HG02943 (cell line): Measurements from ENCODE around the gene PRKG1.

Source experiments
- ATAC-seq: cut with Tn5 transposase; IDR thresholded peaks from one replicate; pipeline ENCODE4 v1.9.1; 2021; ENCODE audit warnings: mild to moderate bottlenecking, low read depth, moderate library complexity; ENCODE audit not compliant: unreplicated experiment

The PRKG1 gene

DNA sequence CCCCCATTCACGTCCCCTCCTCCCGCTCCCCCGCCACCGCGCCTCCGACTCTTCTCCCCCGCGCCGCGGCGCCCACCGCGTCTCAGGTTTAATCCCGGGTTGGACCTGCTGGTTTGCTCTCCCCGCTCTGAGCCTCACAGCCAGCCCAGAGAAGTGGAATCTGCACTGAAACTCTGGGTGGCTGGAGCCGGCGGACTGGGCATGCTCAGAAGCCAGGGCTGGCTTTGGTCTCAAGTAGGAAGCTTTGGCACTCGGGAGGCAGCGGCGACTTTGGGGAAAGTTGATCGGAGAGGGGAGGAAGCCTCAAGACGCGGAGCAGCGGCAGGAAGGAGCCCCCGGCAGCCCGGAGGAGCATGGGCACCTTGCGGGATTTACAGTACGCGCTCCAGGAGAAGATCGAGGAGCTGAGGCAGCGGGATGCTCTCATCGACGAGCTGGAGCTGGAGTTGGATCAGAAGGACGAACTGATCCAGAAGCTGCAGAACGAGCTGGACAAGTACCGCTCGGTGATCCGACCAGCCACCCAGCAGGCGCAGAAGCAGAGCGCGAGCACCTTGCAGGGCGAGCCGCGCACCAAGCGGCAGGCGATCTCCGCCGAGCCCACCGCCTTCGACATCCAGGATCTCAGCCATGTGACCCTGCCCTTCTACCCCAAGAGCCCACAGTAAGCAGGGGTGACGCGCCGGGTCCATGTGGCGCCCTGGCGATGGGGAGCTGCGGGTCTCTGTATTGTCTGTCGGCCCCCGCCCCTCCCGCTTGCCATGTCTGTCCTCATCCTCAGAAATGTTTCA, at the start of gene PRKG1:
TSS of gene PRKG1 (plus strand) at position 250 of the 791 bp plus-strand sequence.
- no peak for ATAC-seq

GRCh38 chr10:51028420-51028819, 45.9 kb upstream of the PRKG1 start:
- ATAC-seq: no peak

GRCh38 chr10:51029172-51029641, 45.1 kb upstream of the PRKG1 start:
- ATAC-seq: no peak

GRCh38 chr10:51030480-51030879, 43.8 kb upstream of the PRKG1 start:
- ATAC-seq: no peak

- ATAC-seq: no peak
Observed at GRCh38 chr10:51031950-51032349, 42.3 kb upstream of the PRKG1 start.

- no peak for ATAC-seq
Observed at GRCh38 chr10:51034769-51035168, 39.5 kb upstream of the PRKG1 start.

DNA sequence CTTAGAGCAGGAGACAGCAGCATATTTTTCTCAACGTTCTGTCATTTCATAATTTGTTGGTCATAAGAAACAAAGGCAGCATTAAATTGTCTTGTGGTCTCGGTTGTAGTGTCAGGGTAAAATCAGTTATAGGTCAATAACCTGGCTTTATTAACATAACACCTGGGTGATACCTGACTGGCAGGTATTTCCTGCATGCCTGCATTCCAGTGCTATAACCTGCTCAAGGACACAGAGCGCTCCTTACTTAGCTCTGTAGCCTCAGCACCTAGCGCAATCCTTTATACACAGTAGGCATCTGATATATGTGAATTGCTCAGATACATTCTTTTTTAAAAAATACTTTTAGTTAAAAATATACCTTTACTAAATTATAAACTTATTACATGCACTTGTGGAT, 38.9 kb upstream of the PRKG1 start:
- ATAC-seq: no peak

GRCh38 chr10:51045871-51046270, 28.4 kb upstream of the PRKG1 start:
- no peak for ATAC-seq

DNA sequence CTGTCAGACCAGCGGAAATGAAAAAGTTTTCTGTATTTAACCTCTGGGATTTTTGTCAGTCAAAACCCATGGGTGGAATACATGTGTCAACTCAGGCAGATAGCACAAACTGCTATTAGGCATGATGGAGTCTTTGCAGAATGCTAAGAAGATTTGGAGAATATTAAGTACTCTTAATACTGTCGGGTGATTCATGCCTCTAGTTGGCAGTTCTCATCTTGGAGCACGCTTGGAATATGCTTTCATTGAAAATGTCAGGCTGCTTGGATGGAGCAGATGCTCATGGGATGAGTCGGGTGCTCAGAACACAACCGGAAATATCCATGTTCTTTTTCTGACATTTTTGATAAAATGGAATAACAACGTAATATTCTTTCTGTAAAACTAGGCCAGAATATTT, 27.6 kb upstream of the PRKG1 start:
- ATAC-seq: no peak

GRCh38 chr10:51047857-51048256, 26.4 kb upstream of the PRKG1 start:
- ATAC-seq: no peak

- no peak for ATAC-seq
Observed at GRCh38 chr10:51048792-51049191, 25.5 kb upstream of the PRKG1 start.

DNA sequence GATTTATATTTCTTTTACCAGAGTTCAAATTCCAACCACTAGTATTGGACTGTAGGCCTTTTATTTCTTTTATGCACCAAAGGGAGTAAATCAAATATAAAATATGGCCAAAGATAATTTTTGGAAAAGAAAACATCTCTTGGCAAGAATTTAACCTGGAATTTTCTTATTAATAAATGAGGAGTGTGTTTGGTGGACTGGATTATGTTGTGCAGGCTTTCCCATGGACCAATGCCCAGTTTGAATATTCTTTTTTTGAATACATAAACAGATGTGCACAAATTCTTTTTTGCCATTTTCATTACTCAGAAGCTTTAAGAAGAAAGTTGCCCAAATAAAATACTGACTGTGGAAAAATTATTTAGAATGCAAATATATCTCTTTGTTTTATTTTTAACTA, 22.1 kb upstream of the PRKG1 start:
- no peak for ATAC-seq

GRCh38 chr10:51057925-51058324, 16.4 kb upstream of the PRKG1 start:
- no peak for ATAC-seq

DNA sequence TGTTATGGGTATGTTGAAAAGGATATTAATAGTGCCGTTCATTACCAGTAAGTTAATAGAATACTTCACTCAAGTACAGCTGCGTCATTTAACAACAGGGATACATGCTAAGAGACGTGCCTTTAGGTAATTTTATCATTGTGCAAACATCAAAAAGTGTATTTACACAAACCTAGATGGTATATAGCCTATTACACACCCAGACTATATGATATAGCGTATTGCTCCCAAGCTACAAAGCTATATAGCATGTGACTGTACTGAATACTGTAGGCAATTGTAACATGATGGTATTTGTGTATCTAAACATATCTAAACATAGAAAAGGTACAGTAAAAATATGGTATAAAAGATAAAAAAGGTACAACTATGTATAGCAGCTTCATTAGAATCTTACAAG, 11.1 kb upstream of the PRKG1 start:
- no peak for ATAC-seq

DNA sequence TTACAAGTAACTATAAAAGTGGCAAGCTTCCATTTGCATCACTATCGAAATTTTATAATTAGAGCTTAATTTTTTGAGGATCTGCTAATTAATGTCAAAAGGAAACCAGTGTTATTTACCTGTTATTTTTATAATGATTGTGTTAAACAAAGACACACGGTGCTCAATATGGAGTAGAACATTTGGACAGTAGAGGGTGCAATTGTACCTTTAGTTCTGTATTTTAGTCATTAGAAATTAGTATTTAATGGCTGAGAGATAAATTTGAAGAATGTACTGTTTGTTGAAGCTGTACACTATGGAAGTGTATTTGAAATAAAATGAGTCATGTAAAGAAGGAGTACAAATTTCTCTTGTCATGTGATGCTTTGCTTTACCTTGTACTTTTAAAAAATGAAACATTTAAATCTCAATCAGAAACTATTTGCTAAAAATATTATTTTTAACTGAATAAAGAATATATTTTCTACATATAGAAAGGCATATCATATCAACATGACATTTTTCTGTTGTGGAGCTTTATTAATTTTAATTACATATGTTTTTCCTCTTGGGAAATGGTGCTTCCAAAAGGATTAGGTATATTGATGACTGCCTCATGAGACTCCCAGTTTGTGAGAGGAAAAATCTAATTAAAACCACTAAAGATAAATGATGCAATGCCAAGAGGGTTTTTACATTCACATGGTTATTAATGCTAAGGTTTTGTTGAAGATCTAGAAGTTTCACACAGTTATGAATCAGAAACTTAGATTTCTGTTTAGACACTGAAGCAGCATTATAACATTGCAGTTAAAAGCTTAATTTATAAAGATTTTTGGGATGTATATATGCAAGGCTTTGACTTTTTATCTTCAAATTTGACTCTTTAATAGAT, 10.4 kb upstream of the PRKG1 start:
- ATAC-seq: no peak

DNA sequence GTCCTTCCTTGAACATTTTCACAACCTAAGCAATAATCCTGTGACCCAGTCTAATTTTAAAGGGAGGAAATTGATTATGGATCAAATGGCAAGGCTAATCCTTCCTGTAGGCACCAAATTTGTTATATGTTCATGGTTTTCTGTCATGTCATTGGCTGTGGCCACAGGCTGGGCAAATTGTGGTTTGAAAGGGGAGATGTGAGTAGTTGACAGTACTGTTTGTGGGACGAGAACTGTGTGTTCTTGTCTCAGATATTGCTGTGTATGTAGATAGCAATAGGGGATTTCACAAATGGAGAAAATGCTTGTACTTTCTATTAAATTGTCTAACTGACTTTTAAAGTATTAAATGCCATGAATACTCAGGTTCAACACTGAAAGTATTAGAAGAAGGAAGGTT, 8.1 kb upstream of the PRKG1 start:
- ATAC-seq: no peak

DNA sequence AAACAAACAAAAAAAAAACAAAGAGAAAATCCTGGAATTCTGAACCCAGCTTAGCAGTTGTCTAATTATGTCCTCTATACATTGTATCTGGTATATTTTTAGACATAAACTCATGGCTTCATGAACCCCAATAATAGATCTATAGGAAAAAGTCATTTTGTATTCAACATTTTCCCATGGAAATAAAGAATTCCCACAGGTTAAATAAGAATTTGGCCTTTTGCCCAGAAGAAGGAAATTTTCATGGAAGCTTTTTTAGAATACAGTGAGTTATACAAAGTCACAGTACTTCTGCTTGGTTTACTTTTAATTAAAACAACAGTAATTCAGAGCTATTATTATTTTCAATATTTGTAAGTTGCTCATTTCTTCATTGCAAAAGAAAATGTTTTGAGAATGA, 2.1 kb upstream of the PRKG1 start:
- no peak for ATAC-seq

GRCh38 chr10:51072921-51073434, 1.3 kb upstream of the PRKG1 start:
- ATAC-seq: no peak

- no peak for ATAC-seq
Observed at GRCh38 chr10:51073453-51074237, 642 bp upstream of the PRKG1 start.

GRCh38 chr10:51075043-51075872, 971 bp downstream of the PRKG1 start:
- no peak for ATAC-seq
